NCI-H2196 treated with DMSO at 0.1 percent for 48 hours (cell line): Measurements from ENCODE around the gene C3orf33.

ENCODE experiments used
- DNase-seq: peaks from one replicate; lab custom pipeline; 2025; ENCODE audit not compliant: unreplicated experiment; lab: John Stamatoyannopoulos, UW

C3orf33 gene

GRCh38 chr3:155742349-155742965, 63.6 kb downstream of the C3orf33 start:
- no peak for DNase-seq

- DNase-seq = no peak
Measured at GRCh38 chr3:155741603-155742002, 64.5 kb downstream of the C3orf33 start.

DNA sequence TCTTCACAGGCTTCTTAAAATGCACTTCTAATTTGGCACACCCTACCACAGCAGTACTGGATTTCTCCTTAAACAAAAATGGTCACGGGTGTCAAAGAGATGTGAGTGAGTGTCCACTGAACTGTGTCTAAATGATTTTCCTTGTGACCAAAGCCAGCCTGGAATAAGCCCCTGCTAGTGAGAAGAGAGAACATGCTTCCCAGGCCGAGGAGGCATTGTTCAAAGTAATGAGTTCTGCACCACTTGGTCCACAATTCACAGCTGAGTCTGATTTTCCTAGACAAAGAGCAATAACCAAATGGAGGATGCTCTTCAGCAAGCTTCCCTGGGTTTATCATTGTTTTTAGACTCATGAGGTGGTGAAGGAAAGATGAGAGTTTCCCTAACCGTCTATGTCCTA, 65.0 kb downstream of the C3orf33 start:
- DNase-seq = no peak

- no peak for DNase-seq
Measured at GRCh38 chr3:155739154-155739553, 66.9 kb downstream of the C3orf33 start.

- DNase-seq = no peak
Measured at GRCh38 chr3:155738580-155739076, 67.5 kb downstream of the C3orf33 start.

GRCh38 chr3:155737844-155738460, 68.1 kb downstream of the C3orf33 start:
- no peak for DNase-seq

DNA sequence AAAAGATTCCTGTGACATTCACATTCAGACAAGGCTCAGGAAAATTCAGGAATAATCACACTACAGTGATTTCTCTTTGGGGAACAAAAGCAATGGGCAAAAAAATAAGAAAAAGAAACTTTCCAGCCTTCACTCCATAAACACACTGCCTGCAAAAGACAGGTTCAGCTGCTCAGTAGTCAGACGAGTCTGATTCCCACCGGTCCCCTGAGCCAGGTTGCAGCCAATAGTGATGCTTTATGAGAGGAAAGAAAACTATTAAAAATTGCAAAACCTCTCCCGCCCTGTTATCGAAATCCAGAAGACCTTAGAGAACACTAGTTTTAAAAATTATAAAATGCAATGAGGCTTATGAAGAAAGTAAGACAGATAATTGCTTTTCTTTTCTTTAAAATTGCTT, 69.7 kb downstream of the C3orf33 start:
- no peak for DNase-seq

GRCh38 chr3:155730843-155731242, 75.2 kb downstream of the C3orf33 start:
- DNase-seq = no peak

GRCh38 chr3:155727836-155728235, 78.2 kb downstream of the C3orf33 start:
- no peak for DNase-seq

GRCh38 chr3:155714295-155714718, 91.8 kb downstream of the C3orf33 start:
- DNase-seq = no peak
